Frontal cortex (tissue), 4 donors: ENCODE measurements around the gene PXMP2. TPM values are rescaled to one million over a fixed set of nuclear protein-coding genes. Genes with fewer than 3 reads are reported as not detected.

ENCODE experiments used
- DNase-seq, 2 donors: peaks; one replicate each; pipeline ENCODE4 v3.0.0; 2012; ENCODE audit warnings: low spot score in 2 of 2
- FAIRE-seq: peaks from 2 replicates; lab custom pipeline; 2012; peaks lifted over from hg19 to GRCh38; lab: Jason Lieb, UNC
- total RNA-seq: library from RNA; depleted of rRNA; stranded (reverse); fragments of >200 nt; gene quantifications from one replicate; pipeline ENCODE4 v1.2.3, GENCODE V29; 2014
- donor health status: control.
- donor health status: control.
- donor health status: control.

PXMP2 gene
- total RNA-seq, 1 donor from 2014 or later = 15.9 TPM

- FAIRE-seq (no peak), DNase-seq (no peak)
Observed at GRCh38 chr12:132719141-132719953, 32.0 kb downstream of the PXMP2 start.

- DNase-seq (no peak), FAIRE-seq (no peak)
Observed at GRCh38 chr12:132719954-132720324, 32.6 kb downstream of the PXMP2 start.

GRCh38 chr12:132720606-132721345 is 33.4 kb downstream of the PXMP2 start:
- FAIRE-seq (no peak), DNase-seq (no peak)

- DNase-seq (no peak), FAIRE-seq (no peak)
Observed at GRCh38 chr12:132723015-132723763, 35.8 kb downstream of the PXMP2 start.

- DNase-seq = no peak
- no peak for FAIRE-seq
Observed at GRCh38 chr12:132723764-132724140, 36.4 kb downstream of the PXMP2 start.

GRCh38 chr12:132724506-132725241 is 37.3 kb downstream of the PXMP2 start:
- DNase-seq (no peak), FAIRE-seq (no peak)

GRCh38 chr12:132726386-132726785 is 39.0 kb downstream of the PXMP2 start:
- no peak for DNase-seq
- no peak for FAIRE-seq

GRCh38 chr12:132727091-132727794 is 39.9 kb downstream of the PXMP2 start:
- FAIRE-seq (no peak), DNase-seq (no peak)

GRCh38 chr12:132728502-132728901 is 41.1 kb downstream of the PXMP2 start:
- no peak for FAIRE-seq
- no peak for DNase-seq

- DNase-seq (no peak), FAIRE-seq (no peak)
Observed at GRCh38 chr12:132729541-132730320, 42.3 kb downstream of the PXMP2 start.

- DNase-seq = no peak
- no peak for FAIRE-seq
Observed at GRCh38 chr12:132730353-132730752, 43.0 kb downstream of the PXMP2 start.

GRCh38 chr12:132731574-132731973 is 44.2 kb downstream of the PXMP2 start:
- FAIRE-seq (no peak), DNase-seq (no peak)

- FAIRE-seq (no peak), DNase-seq (no peak)
Observed at GRCh38 chr12:132734206-132734605, 46.8 kb downstream of the PXMP2 start.

GRCh38 chr12:132735496-132735895 is 48.1 kb downstream of the PXMP2 start:
- DNase-seq = no peak
- no peak for FAIRE-seq

GRCh38 chr12:132736378-132736777 is 49.0 kb downstream of the PXMP2 start:
- no peak for DNase-seq
- FAIRE-seq = no peak

GRCh38 chr12:132736913-132737312 is 49.5 kb downstream of the PXMP2 start:
- DNase-seq (no peak), FAIRE-seq (no peak)

GRCh38 chr12:132739600-132740312 is 52.4 kb downstream of the PXMP2 start:
- FAIRE-seq = no peak
- DNase-seq = no peak

- FAIRE-seq (no peak), DNase-seq (no peak)
Observed at GRCh38 chr12:132740313-132740646, 52.9 kb downstream of the PXMP2 start.
